Esophagus muscularis mucosa (tissue), 4 donors: ENCODE measurements around the gene GNA12.

ENCODE experiments used
- CTCF ChIP-seq, 3 experiments: fragments of 200-600 bp in 2 of 3; fragments of 450-650 bp in 1 of 3; sonication (generic) in 2 of 3; IDR thresholded peaks; one replicate each; pipeline ENCODE4 v1.5.1; 2017 to 2019; ENCODE audit warnings: antibody characterized with exemption in 3 of 3, mild to moderate bottlenecking in 2 of 3, moderate library complexity in 1 of 3
- EP300 ChIP-seq: sonication (generic); formaldehyde crosslinking; IDR thresholded peaks from one replicate; pipeline ENCODE4 v1.6.1; 2017; ENCODE audit warnings: antibody characterized with exemption
- POLR2A ChIP-seq: fragments of 450-650 bp; IDR thresholded peaks from one replicate; pipeline ENCODE4 v1.6.1; 2017; ENCODE audit warnings: antibody characterized with exemption, moderate library complexity, mild to moderate bottlenecking, low read depth

- TF ChIP-seq EP300 (no peak), CTCF (IDR thresholded peaks at IDR 0.05) (no peak), POLR2A (no peak)
Measured at GRCh38 chr7:2832461-2832860, 11.6 kb downstream of the GNA12 start.
